GM19193 (cell line): ENCODE data around the gene ATF4.

Source experiments
- POLR2A ChIP-seq: IDR thresholded peaks from 4 replicates; pipeline ENCODE4 v1.6.1; 2011; ENCODE audit not compliant: insufficient read depth, insufficient read length; ENCODE audit errors: extremely low read depth

ATF4 gene

DNA sequence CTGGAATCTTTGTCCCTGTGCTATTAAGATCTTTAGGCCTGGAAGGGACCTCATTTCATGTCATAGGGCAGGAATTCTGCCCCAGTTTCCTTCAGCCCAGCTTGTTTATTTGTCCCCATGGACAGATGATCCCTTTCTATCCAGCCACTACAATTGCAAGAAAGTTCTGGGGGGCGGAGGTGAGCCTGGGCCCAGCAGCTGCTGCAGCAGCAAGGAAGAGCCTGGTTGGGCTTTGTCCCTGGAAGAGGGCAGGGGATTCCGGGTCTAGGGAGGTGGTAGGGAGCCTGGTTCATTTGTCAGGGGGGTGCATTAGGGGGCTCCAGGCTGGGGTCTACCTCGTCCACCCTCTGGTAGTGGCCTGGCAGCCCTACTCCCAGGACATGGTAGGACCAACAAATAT lies 33.8 kb downstream of the ATF4 start:
- no peak for TF ChIP-seq POLR2A

DNA sequence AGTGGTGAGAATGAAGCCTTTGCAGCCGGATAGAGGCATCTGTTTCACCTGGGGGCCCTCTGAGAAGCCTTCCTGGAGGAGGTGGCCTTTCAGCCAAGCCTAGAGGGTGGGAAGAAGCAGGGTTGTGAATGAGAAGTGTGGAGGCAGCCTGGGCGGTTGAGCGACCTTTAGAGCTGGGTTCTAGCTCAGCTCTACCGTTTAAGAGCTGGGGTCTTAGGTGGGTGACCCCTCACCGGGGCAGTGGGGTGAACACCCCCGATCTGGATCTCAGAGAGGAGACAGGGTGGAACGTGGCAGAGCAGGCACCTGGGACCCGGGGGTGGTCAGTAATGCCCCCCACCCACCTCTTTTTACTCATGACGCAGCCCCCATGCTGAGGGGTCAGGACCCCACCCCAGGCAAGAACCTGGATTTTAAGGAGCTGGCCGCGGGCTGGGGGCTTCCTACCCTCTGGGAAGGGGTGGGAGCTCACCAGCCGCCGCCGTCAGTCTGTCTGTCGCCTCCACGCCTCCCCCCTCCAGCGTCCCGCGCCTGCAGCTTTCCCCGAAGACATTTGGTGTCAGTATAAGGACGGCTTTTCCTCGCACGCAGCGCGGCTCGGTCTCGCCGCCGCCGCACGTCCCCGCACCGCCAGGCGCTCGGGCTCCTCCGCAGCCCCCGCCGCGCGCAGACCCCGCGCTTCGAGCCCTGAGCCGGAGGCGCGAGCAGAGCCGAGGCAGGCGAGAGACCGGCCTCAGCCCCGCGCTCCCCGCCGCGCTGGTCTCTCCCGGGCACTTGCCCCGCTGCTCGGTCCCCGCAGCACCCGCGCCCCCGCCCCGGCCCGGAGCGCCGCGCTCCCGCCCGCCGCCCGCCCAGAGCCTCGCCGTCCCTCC lies 36.8 kb downstream of the ATF4 start:
- TF ChIP-seq POLR2A: no peak

- TF ChIP-seq POLR2A: no peak
Measured at GRCh38 chr22:39558254-39558727, 37.9 kb downstream of the ATF4 start.

DNA sequence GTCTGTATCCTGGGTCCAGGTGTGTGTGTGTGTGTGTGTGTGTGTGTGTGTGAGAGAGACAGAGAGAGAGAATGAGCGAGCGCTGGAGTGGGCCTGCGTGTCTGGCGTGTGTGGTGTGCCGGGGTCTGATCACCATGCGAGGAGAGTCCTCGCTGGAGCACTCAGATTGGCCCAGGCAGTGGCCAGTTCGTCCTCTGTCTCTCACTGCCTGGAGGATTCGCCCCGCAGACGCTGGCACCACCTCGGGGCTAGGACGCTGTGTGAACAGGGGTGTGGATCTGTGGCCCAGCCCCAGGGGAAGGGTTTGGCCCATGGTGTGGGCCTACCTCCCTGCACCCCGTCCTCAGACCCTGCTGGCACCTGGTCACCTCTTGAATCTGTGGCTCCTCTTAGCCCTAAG lies 38.6 kb downstream of the ATF4 start:
- TF ChIP-seq POLR2A: no peak

DNA sequence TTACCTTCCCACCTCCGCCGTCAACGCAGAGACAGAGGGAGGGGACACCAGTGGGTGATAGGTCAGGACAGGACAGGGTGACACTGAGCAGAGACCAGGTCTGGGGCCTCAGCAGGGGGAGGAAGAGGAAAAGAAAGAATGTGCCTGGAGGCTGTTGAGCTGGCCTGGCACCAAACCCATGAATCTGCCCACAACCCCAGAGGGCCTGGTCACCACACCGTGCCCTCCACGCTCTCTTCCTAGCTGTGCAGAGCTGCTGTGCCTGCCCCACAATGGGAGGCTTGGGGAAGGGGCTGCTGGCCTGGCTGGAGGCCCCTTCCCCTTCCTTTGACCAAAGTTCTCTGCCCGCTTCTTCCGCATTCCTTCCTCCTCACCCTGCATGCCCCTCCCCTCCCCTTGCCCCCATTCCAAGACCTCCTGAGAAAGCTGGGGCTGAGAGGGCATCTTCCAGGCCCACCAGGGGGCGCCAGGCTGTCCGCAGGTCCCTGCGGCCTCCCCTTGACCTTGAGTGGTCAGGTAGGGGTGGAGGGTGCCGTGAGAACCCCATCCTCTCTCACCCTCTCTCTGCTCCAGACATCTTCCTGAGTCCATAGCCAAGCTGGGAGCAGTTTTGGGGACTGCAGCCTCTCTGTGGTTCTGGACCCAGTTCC lies 39.2 kb downstream of the ATF4 start:
- no peak for TF ChIP-seq POLR2A

- no peak for TF ChIP-seq POLR2A
Measured at GRCh38 chr22:39560127-39560526, 39.8 kb downstream of the ATF4 start.

- no peak for TF ChIP-seq POLR2A
Measured at GRCh38 chr22:39562839-39563489, 42.6 kb downstream of the ATF4 start.

DNA sequence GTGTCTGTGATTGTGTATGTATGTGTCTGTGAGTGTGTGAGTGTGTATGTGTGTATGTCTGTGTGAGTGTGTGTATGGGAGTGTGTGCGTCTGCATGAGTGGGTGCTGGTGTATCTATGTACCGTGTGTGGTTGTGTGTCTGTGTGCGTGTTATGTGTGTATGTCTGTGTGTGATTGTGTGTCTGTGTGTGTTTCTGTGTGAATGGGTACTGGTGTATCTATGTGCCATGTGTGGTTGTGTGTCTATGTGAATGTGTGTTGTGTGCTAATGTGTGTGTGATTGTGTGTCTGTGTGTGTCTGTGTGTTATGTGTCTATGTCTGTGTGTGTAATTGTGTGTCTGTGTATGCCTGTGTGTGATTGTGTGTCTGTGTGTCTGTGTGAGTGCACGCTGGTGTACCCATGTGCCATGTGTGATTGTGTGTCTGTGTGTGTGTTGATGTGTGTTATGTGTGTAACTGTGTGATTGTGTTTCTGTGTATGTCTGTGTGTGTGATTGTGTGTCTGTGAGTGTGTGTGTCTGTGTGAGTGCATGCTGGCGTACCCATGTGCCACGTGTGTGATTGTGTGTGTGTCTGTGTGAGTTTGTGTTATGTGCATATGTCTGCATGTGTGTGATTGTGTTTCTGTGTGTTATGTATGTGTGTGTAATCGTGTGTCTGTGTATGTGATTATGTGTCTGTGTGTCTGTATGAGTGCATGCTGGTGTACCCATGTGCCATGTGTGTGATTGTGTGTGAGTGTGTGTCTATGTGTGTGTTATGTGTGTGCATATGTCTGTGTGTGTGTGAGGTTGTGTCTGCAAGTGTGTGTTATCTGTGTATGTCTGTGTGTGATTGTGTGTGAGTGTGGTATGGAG lies 43.4 kb downstream of the ATF4 start:
- TF ChIP-seq POLR2A: no peak

GRCh38 chr22:39565414-39565944 lies 45.1 kb downstream of the ATF4 start:
- TF ChIP-seq POLR2A: no peak

- TF ChIP-seq POLR2A: no peak
Measured at GRCh38 chr22:39567135-39567946, 47.0 kb downstream of the ATF4 start.

DNA sequence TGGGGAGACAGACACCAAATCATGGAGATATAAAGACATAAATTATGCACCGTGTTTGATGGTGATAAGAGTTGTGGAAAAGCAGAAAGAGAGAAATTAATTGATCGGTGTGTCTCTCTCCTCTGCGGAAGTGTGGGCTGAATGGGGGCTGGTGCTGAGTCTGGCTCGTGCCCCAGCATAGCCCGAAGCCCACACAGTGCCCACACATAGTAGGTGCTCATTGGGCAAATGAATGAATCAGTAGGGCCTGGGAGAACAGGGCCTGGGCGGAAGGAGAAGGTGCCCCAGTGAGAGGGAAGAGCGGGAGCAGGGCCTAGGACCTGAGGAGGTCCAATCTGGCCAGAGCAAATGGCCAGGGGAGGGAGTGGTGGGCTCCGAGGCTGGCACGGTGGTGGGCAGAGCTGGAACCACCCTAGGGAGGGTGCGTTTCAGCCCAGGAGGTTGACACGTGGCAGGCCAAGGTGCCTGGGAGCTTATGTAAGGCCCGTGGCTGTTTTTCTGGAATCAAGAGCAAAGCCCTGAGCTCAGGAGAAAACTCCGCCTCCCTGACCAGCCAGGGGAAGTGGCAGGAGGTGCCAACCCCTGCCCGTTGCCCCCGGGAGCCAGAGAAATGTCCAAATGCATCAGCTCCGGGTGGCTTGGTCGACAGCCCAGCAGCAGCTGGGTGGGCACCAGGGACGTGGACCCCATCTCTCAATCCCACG lies 48.1 kb downstream of the ATF4 start:
- no peak for TF ChIP-seq POLR2A

DNA sequence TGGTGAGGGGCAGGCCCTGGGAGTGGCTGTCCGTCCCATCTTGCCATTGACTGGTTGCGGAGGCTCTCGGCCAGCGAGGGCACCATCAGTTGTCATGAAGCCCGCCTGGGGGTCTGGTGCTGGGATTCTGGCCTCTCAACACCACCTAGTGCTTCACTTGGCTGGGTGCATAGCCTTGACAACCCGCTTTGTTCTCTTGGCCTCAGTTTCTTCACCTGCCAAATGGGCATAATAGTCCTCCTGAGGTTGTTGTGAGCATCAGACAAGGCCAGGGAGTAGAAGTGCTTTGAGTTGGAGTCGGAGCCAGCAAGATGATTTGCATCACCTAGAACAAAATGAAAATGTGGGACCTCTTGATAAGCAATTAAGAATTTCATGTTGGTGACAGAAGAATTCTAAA lies 48.7 kb downstream of the ATF4 start:
- TF ChIP-seq POLR2A: no peak

GRCh38 chr22:39570226-39570625 lies 49.9 kb downstream of the ATF4 start:
- no peak for TF ChIP-seq POLR2A
